ENCODE data around the gene RIC8A.

The RIC8A gene

GRCh38 chr11:250740-251299 lies 43.3 kb downstream of the RIC8A start:
- no peak for FAIRE-seq

- no peak for FAIRE-seq
Observed at GRCh38 chr11:251550-251949, 44.0 kb downstream of the RIC8A start.

- FAIRE-seq: no peak
Observed at GRCh38 chr11:252666-253065, 45.2 kb downstream of the RIC8A start.

- FAIRE-seq: no peak
Observed at GRCh38 chr11:253160-253885, 45.8 kb downstream of the RIC8A start.

- no peak for FAIRE-seq
Observed at GRCh38 chr11:253886-254270, 46.4 kb downstream of the RIC8A start.

GRCh38 chr11:255176-255575 lies 47.7 kb downstream of the RIC8A start:
- no peak for FAIRE-seq

GRCh38 chr11:255816-256215 lies 48.3 kb downstream of the RIC8A start:
- no peak for FAIRE-seq

GRCh38 chr11:256952-257737 lies 49.6 kb downstream of the RIC8A start:
- FAIRE-seq: no peak

- no peak for FAIRE-seq
Observed at GRCh38 chr11:257766-258493, 50.4 kb downstream of the RIC8A start.

- no peak for FAIRE-seq
Observed at GRCh38 chr11:259413-259812, 51.9 kb downstream of the RIC8A start.

- FAIRE-seq: no peak
Observed at GRCh38 chr11:261624-262023, 54.1 kb downstream of the RIC8A start.
